Osteoblast (primary cell): ENCODE results near the gene RTF2. TPM values are rescaled to one million over a fixed set of nuclear protein-coding genes. Genes with fewer than 3 reads are reported as not detected.

Experiments used
- DNase-seq: peaks from one replicate; pipeline ENCODE4 v3.0.0; 2011; ENCODE audit warnings: low spot score, mixed read lengths; ENCODE audit not compliant: insufficient read length; ENCODE audit errors: missing footprints
- H2AFZ ChIP-seq: 2 replicates; pipeline ENCODE4 v1.6.0; 2011; ENCODE audit warnings: mild to moderate bottlenecking, low read length
- H3K27ac ChIP-seq: 2 replicates; pipeline ENCODE4 v1.5.1; 2011; ENCODE audit warnings: mild to moderate bottlenecking, low read depth, low read length, moderate library complexity
- H3K27me3 ChIP-seq: 2 replicates; pipeline ENCODE4 v1.6.0; 2012; ENCODE audit warnings: mild to moderate bottlenecking, control low read depth, inconsistent platforms, low read length, moderate library complexity; ENCODE audit not compliant: insufficient read depth
- H3K36me3 ChIP-seq: 2 replicates; pipeline ENCODE4 v1.5.1; 2011; ENCODE audit warnings: mild to moderate bottlenecking, low read length, control low read depth, moderate library complexity; ENCODE audit not compliant: insufficient read depth
- H3K4me1 ChIP-seq: 2 replicates; pipeline ENCODE4 v1.5.1; 2011; ENCODE audit warnings: mild to moderate bottlenecking, low read length, control low read depth, moderate library complexity; ENCODE audit not compliant: insufficient read depth
- H3K4me2 ChIP-seq: 2 replicates; pipeline ENCODE4 v1.6.0; 2011; ENCODE audit warnings: mild to moderate bottlenecking, low read length; ENCODE audit not compliant: insufficient read depth
- H3K4me3 ChIP-seq: fragments of 200-600 bp; sonication (generic); 3 replicates; pipeline ENCODE4 v1.5.1; 2012; ENCODE audit warnings: mild to moderate bottlenecking, low read length, inconsistent platforms; ENCODE audit not compliant: insufficient read depth
- H3K79me2 ChIP-seq: 2 replicates; pipeline ENCODE4 v1.6.0; 2012; ENCODE audit warnings: mild to moderate bottlenecking, low read length, control low read depth, inconsistent platforms; ENCODE audit not compliant: insufficient read depth
- H3K9me3 ChIP-seq: 2 replicates; pipeline ENCODE4 v1.5.1; 2011; ENCODE audit warnings: low read depth, low read length, control low read depth
- H4K20me1 ChIP-seq: 2 replicates; pipeline ENCODE4 v1.6.0; 2012; ENCODE audit warnings: mild to moderate bottlenecking, low read length, control low read depth; ENCODE audit not compliant: insufficient read depth
- total RNA-seq: library from RNA; depleted of rRNA; stranded (reverse); fragments of >200 nt; gene quantifications from 2 replicates; pipeline ENCODE4 v1.2.3, GENCODE V29; 2012
- TF ChIP-seq, protein P1 (sequence below): IDR thresholded peaks from 2 replicates; pipeline ENCODE4 v1.5.1; 2011; ENCODE audit warnings: mild to moderate bottlenecking, low read depth, low read length, moderate library complexity; ENCODE audit errors: extremely low read depth

Gene RTF2
- total RNA-seq, 1 donor, result 69.1 TPM

GRCh38 chr20:56430461-56430860 is 38.0 kb upstream of the RTF2 start:
- H4K20me1 ChIP-seq, result no peaks in the 10 kb centered on the region
- no peaks in the 10 kb centered on the region for H3K27me3 ChIP-seq
- H3K4me1 ChIP-seq, result peaks cover 29% of the 10 kb centered on the region
- no peaks in the 10 kb centered on the region for H3K79me2 ChIP-seq
- TF ChIP-seq, protein P1, sequence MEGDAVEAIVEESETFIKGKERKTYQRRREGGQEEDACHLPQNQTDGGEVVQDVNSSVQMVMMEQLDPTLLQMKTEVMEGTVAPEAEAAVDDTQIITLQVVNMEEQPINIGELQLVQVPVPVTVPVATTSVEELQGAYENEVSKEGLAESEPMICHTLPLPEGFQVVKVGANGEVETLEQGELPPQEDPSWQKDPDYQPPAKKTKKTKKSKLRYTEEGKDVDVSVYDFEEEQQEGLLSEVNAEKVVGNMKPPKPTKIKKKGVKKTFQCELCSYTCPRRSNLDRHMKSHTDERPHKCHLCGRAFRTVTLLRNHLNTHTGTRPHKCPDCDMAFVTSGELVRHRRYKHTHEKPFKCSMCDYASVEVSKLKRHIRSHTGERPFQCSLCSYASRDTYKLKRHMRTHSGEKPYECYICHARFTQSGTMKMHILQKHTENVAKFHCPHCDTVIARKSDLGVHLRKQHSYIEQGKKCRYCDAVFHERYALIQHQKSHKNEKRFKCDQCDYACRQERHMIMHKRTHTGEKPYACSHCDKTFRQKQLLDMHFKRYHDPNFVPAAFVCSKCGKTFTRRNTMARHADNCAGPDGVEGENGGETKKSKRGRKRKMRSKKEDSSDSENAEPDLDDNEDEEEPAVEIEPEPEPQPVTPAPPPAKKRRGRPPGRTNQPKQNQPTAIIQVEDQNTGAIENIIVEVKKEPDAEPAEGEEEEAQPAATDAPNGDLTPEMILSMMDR, result no peak
- H3K27ac ChIP-seq, result peak overlapping the region; percentile 81
- H3K4me2 ChIP-seq, result no peak overlapping the region
- no peak overlapping the region for H3K4me3 ChIP-seq
- H2AFZ ChIP-seq, result no peak overlapping the region
- no peaks in the 10 kb centered on the region for H3K36me3 ChIP-seq
- H3K9me3 ChIP-seq, result no peaks in the 10 kb centered on the region
- no peak for DNase-seq

GRCh38 chr20:56430957-56431356 is 37.5 kb upstream of the RTF2 start:
- TF ChIP-seq, protein P1, result no peak
- Histone ChIP-seq H3K4me1 (peaks cover 29% of the 10 kb centered on the region), H4K20me1 (no peaks in the 10 kb centered on the region)

DNA sequence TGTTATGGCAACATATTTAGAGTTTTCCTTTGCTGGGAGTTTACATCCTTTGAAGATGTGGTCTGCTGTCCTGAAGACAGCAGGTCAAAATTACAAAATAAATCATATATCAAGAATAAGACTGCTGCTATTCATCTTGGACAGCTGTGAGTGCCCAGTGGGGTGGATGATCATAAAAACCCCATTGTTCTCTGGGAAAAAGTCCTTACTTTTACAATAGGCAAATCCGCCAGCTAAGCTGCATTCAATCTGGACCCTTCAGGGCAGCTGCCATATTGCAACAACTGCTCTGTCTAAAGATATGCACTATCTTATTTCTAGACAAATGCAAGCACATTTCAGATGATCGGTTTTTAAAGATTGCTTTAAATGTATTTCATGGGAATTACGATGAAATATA is 37.0 kb upstream of the RTF2 start:
- Histone ChIP-seq H3K27me3 (no peaks in the 10 kb centered on the region), H3K4me2 (no peak overlapping the region), H2AFZ (no peak overlapping the region), H4K20me1 (no peaks in the 10 kb centered on the region), H3K36me3 (no peaks in the 10 kb centered on the region), H3K4me3 (no peak overlapping the region), H3K4me1 (peaks cover 29% of the 10 kb centered on the region), H3K27ac (no peak overlapping the region), H3K79me2 (no peaks in the 10 kb centered on the region), H3K9me3 (no peaks in the 10 kb centered on the region)
- no peak for DNase-seq
- TF ChIP-seq, protein P1, result no peak

More at GRCh38 chr20:56430957-56431356, 37.5 kb upstream of the RTF2 start:
- Histone ChIP-seq H3K79me2 (no peaks in the 10 kb centered on the region), H3K4me2 (no peak overlapping the region), H3K27me3 (no peaks in the 10 kb centered on the region), H3K27ac (no peak overlapping the region), H3K4me3 (no peak overlapping the region), H3K9me3 (no peaks in the 10 kb centered on the region), H3K36me3 (no peaks in the 10 kb centered on the region), H2AFZ (no peak overlapping the region)
- no peak for DNase-seq

- Histone ChIP-seq H3K4me3 (no peak overlapping the region), H3K9me3 (no peaks in the 10 kb centered on the region), H3K27ac (peak overlapping the region; percentile 86), H3K4me2 (peak overlapping the region; percentile 35), H3K27me3 (no peaks in the 10 kb centered on the region), H4K20me1 (no peaks in the 10 kb centered on the region), H3K36me3 (no peaks in the 10 kb centered on the region), H2AFZ (peak overlapping the region; percentile 24), H3K79me2 (no peaks in the 10 kb centered on the region), H3K4me1 (peaks cover 27% of the 10 kb centered on the region)
- TF ChIP-seq, protein P1, result no peak
- DNase-seq, result no peak
Measured at GRCh38 chr20:56433221-56433879, 35.1 kb upstream of the RTF2 start.
